HG03135 (cell line): ENCODE results near the gene CDC6.
A peak's percentile ranks its signal among the peaks of the same experiment; 100 is the strongest.

Experiments used
- ATAC-seq: cut with Tn5 transposase; IDR thresholded peaks from one replicate; pipeline ENCODE4 v1.9.1; 2021; ENCODE audit warnings: mild to moderate bottlenecking, moderate library complexity; ENCODE audit not compliant: unreplicated experiment

CDC6 gene

DNA sequence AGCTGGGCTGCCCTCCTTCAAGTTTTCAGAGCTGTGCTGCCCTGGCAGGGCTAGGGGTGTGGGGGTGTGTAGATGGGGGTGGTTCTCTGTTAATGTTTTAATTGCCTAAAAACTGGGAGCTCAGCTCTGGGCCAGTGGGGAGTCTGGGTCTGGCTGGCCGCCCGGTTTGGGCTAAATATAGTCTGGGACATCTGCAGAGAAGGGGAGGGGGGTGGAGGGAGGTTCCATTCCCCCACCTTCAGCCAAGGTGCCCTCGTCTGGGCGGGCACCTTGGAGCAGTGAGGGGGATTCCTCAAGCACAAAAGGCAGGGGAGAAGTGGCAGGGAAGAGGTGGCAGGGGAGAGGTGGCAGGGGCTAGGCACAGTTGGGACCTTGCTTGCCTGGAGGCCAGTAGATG is 34.3 kb downstream of the CDC6 start:
- ATAC-seq, result no peak

DNA sequence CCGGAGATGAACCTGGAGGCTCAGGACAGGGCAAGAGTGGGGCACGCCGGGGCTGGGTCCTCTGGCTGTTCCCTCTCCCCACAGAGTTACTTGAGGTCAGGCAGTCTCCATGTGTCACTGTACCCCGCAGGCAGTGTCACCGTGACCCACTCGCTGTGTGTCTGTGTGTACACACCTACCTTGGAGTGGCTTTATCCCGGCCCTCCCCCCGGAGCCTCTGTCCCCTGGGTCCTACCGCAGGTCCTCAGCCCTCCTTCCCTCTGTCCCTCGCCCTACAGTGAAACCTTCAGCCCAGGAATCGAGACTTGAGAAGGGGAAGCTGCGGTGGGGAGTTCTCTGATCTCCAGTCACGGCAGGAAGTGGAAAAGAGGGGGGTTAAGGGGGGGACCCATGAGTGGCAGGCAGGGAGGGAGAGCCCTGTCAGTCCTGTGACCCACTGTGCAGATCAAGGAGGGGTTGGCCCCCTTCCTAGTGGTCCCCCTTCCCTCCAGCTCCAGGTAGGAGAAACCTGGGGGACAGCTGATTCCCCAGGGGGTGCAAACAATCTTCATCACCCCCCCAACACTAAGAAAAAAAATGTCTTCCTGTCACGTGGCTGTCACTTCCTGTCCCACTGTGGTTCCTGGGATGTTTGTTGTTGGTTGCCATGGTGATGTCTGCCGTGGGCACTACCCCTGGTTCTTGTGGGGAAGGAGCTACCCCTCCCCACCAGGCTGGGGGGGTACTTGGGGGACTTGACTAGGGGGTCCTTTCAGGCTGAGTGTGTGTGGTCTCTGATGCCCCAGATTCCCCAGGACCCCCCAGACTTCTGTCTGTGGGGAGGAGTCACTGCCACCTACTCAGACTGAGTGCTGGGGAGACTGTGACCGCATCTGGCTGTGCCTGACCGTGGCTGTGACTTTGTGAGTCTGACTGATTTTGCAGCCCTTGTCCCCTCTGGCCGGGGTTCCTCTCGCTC is 35.0 kb downstream of the CDC6 start:
- peak; percentile 41 for ATAC-seq

DNA sequence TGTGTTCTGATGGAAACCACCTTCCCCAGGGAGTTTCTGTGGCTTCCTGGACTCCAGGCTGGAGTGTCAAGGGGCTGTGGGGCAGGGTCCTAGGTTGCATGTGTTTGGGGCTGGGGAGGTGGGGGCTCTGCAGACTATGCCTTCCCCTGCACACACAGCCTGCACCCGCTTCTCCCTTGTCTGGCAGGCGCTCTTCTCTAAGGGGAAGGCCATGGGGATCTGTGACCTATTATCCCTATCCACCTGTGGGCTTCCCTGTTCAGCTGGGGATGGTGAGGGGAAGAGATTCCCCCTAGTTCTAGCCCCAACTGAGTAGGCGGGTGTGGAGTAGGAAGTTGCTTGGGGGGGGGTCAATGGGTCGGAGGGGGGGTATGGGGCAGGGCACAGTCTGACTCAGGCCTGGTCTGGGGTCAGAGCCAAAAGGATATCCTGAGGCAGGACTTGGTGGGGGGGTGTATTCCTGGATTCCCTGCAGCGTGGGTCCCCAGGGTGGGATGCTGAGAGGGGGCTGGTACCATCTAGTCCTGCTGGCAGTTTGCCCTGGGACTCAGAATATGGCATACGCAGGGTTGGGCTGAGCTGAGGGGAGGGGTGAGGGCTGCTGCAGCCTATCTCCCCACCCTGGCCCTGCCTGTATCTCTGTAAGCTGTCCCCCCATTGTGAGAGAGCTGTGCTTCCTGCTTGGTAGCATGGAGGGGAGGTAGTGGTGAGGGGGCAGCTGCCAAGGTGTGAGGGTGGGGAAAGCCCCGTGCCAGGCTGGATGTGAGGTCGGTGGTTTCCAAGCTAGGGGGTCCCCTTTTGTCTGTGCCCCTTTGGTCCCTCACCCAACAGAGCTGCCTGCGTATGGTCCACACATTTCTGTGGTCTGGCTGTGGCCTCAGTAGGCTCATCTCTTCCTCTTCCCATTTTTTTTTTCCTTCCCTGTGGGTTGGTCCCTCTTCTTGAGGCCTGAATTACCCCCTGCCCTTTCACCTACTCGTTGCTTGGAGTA is 36.0 kb downstream of the CDC6 start:
- no peak for ATAC-seq

DNA sequence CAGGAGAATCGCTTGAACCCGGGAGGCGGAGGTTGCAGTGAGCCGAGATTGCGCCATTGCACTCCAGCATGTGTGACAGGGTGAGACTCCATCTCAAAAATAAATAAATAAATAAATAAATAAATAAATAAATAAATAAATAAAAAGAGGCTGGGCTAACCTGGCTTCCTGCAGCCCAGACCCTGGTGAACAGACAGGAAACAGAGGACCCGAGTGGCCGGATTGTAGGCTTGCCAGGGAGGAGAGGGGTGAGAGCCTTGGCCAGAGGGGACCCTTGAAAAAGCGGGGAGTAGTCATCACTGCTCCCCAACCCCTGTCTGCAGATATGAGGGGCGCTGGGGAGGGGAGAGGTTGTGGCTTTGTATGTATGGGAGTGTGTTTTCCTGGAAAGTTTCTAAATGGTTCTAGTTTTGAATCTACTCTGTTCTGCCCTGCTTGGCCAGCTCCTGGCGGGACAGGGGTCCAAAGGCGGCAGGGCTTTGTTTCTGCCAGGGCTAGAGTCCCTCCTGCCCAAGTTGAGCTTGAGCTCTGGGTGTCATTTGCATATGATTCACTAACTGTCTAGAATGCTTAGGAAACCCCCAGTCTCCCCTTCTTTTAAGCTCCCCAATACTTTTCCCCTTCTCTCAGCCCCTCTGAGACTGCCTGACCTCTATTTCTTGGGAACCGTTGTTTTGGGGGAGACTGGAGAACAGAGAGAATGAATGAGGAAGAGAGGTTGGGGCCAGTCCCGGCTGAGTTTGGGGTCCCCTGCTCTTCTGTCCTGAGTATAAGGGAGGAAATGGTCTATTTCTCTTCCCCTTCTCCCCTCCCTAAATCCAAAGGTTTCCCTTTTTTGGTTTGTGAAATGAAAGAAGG is 37.7 kb downstream of the CDC6 start:
- ATAC-seq, result no peak

- no peak for ATAC-seq
Measured at GRCh38 chr17:40326014-40326831, 38.5 kb downstream of the CDC6 start.

DNA sequence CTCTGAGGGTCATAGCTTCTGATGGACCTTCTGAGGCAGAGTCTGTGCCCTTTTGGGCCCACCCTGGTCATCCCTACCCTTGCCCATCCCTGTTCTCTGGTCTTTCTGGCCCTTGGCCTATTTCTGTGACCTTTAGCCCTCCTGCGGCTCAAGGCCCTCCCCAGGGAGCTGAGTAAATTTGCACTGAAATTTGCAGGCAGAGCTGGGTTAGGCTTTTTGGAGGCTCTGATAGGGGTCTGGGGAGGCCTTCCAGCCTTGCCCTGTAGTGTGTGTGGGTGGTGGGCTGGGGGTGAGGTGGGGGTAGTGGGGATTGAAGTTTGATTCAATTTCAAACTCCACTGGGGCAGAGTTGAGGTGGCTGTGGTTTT is 39.1 kb downstream of the CDC6 start:
- ATAC-seq, result no peak

DNA sequence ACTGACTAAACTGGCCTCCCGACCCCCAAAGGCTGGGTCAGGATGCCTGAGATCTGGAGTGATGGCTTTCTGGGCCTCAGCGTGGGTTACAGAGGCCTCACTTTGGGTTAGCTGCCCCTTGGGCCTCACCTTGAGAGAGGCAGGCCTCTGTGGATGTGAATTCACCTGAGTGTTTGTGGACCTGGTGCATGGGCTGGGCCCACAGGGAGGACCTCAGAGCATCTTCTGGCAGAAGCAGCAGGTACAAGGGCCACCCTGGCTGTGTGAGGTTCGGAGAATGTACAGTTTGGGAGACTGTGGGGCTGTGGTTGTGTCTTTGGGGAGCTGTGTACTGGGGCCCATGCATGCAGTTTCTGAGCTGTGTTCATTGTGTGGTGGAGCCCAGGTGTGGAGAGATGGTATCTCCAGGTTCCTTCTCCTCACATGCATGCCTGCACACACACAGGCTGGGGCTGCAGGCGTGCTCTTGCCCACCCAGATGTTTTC is 39.6 kb downstream of the CDC6 start:
- ATAC-seq, result no peak

DNA sequence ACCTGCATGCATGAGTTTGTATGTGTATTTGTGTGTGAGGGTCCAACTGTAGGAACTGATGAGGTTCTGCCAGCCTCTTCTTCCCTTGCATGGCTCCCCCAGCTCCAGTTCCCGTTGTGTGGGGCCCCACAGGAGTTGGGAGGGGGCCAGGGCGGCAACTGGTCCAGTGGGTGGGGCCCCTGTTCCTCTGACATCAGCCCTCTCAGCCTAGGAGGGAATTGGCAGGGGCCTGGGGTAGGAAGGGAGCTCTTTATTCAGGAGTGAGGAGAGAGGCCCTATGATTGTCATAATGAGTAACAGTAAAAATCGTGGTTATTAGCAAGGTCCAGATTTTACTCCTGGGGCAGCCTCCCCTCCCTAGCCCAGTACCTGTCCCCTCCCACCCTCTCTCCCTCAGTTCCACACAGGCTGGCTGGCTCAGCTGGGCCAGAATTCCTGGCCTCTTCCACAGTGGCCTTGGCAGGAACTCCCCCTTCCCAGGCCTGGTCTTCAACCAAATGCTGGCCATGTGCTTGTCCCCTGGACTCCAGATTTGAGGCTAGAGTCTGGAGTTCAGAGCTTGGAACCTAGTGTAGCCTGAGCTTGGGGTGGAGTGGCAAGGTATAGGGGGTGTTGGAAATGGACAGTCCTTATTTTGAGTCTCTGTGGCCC is 40.2 kb downstream of the CDC6 start:
- no peak for ATAC-seq

DNA sequence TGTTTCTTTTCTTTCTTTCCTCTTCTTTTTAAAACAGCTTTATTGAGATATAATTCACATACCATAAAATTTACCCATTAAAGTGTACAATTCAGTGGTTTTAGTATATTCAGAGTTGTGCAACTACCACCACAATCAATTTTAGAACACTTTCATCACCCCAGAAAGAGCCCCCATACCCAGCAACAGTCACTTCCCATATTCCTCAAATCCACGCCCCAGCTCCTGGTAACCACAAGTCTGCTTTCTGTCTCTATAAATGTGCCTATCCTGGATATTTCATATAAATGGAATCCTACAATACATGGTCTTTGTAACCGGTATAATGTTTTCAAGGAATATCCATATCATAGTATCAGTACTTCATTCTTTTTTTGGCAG is 40.7 kb downstream of the CDC6 start:
- ATAC-seq, result no peak

DNA sequence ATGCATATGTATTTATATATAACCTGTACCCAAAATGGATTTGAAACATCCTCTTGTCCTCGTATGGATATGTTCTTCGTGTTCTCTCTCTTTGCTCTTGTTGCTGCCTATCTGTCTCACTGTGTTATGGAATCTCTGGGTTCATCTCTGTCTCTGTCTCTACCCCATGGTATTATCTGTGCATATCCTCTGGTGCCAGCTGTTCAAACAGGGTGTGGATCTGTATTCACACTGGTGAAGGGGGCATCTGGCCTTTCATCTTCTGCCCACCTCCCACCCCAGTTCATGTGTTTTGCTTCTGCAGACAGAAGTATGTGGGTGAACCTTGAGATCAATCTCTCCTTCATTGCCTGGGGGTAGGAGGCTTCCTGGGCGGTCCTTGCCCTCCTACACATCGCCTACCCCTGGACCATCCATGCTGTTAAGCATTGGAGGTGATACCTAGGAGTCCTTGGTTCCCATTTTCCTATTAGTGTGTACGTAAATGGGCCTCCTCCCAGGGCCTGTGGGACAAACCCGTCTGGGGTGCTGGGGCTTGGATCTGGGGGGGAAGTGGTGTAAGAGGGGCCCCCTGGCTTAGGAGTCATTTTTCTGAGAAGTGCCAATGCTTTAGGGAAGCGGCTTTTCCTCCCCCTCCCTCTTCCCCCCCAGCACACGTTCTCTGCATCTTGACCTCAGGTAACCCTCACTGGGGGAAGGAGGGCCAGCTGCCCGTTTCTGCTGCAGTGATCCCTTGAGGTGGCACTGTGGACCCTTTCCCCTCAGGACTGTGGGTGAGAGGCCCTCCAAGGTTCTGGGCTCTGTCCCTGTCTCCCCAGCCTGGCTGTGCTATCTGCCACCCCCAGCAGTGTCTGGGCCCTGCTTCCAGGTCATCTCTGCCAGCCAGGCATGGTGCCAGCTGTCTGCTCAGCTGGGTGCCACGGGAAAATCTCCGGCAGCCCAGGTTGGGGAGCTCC is 42.4 kb downstream of the CDC6 start:
- ATAC-seq, result no peak

- ATAC-seq, result no peak
Measured at GRCh38 chr17:40330850-40331470, 43.3 kb downstream of the CDC6 start.

GRCh38 chr17:40331743-40332641 is 44.3 kb downstream of the CDC6 start:
- no peak for ATAC-seq

- ATAC-seq, result no peak
Measured at GRCh38 chr17:40333781-40334448, 46.2 kb downstream of the CDC6 start.

- no peak for ATAC-seq
Measured at GRCh38 chr17:40335620-40336019, 47.9 kb downstream of the CDC6 start.

DNA sequence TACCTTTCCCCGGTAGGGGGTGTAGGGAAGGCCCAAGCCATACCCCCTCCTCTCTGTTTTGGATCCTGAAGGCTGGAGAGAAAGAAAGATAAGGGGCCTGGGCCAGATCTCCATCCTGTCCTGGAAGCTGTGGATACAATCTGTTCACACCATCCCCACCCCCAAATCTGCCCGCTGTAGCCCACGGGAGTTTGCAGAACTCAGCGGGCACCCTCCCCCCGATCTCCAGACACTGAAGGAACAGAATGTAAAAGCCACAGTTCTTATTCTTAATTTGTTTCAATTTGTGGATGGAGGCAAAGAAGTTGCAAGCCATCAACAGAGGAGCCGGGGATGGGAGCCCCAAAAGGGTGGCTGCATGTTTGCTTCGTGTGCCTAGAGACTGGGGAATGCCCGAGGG is 49.7 kb downstream of the CDC6 start:
- no peak for ATAC-seq

DNA sequence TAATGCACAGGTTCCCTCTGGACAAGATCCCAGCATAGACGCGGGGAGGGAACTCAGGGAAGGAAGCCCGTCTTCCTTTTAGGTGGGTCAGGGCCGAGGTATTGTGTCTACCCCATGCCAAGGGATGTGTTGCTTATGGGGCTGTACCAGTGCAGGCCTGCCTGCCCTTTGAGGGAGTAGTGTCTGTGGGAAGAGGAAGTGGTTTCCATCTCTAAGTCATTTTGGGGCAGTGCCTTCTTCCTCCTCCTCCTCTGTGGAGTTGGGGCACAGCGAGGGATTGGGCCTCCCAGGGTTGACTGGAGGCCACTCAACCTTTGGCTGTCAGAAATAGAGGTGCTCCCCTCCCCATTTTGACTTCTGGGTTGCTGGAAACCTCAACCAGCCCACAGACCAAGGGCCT is 50.4 kb downstream of the CDC6 start:
- no peak for ATAC-seq
